GM18498 (cell line): ENCODE data around the gene ZNF892.
"Not testable (repeated sequence)": the region's sequence is repeated elsewhere in the genome, so short reads cannot be mapped to it uniquely, and the experiment has no call there.

Experiments
- ATAC-seq: cut with Tn5 transposase; IDR thresholded peaks from one replicate; pipeline ENCODE4 v1.9.1; 2021; ENCODE audit warnings: mild to moderate bottlenecking, moderate library complexity; ENCODE audit not compliant: unreplicated experiment

The ZNF892 gene

DNA sequence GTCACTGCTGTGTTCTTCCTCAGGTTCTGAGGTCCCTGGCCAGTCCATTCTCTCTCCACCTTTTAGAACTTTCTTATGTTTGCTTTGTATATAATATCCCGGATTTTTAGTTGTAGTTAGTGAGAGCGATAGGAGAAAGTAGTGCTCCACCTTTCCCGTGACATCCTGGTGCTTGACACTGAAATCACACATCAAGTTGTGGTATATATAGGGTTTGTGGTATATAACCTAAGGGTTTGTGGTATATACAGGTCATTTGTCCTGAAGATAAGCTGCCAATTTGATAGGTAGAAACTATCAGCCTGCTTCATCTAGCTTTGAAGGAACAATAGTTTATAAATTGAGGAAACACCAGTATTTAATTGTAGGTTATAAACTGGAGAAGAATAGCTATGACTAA lies 13.1 kb downstream of the ZNF892 start:
- ATAC-seq = no peak

DNA sequence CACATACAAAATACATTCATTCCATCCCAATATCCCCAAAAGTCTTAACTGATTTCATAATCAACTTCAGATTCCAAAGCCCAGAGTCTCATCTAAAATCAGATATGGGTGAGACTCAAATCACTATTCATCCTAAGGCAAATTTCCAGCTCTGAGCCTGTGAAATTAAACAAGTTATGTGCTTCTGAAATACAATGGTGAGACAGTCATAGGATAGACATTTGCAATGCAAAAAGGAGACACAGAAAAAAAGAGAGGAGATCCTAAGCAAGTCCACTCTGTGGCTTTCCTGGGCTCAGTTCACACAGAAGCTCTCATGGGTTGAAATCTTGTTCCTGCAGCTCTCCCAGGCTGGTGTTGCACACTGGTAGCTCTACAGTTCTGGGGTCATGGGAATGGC lies 18.3 kb downstream of the ZNF892 start:
- no peak for ATAC-seq

GRCh38 chr2:95231723-95232122 lies 24.4 kb downstream of the ZNF892 start:
- ATAC-seq = no peak

DNA sequence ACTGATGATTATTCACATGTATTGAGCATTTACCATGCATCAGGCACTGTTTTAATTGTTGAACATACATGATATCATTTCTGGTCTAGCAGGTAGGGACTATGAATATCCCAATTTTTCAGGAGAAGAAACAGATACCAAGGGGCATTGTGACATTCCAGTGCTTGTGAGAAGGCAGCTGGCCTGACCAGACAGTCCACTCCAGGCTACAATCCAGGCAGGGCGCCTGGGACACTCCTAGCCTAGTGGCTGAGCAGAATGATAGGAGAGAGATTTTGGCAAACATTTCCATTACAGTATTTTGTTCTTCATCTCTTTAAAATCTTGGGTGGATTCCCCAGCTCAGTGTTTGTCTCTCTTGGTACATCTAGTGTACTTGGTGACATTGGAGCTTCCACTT lies 24.9 kb downstream of the ZNF892 start:
- ATAC-seq = no peak

DNA sequence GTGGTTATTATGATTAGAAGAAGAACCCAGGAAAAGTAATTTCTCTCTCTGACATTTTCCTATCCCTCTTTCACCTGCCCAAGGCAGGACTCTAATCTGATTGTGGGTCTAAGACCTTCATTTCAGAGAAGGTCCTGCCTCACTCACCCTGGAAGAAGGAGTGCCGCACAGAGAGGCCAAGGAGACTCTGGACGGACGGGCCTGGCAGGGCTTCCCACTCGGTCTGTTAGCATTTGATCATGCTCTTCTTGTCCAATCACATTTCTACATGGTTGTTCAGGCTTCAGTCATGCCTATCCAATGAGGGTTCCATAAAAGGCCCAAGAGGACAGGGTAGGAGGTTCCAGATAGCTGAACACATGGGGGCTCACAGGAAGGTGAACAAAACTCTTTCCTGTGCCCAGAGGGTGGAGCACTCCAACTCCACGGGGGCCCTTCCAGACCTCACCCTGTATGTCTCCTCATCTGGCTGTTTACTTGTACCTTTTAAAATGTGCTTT lies 27.0 kb downstream of the ZNF892 start:
- no peak for ATAC-seq

- no peak for ATAC-seq
These were observed 27.5 kb downstream of the ZNF892 start for GRCh38 chr2:95234816-95235215.

- no peak for ATAC-seq
These were observed 30.8 kb downstream of the ZNF892 start for GRCh38 chr2:95238131-95238530.

DNA sequence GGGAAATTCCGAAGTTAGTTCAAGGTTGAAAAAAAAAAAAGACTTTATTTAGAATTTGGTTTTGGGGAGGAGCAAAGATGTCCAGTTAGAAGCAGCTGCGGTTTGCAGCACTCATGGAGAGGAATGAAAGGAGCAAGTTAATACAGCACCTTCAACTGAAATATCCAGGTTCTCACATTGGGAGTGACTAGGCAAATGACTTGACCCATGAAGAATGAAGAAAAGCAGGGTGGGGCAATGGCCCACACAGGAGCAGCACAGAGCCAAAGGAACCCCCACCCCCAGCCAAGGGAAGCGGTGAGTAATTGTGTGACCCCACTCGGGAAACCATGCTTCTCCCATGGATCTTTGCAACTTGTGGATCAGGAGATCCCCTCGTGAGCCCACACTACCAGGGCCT lies 32.8 kb downstream of the ZNF892 start:
- ATAC-seq = no peak

- ATAC-seq = no peak
These were observed 33.2 kb downstream of the ZNF892 start for GRCh38 chr2:95240556-95240955.

- ATAC-seq = not testable (repeated sequence)
These were observed 34.8 kb downstream of the ZNF892 start for GRCh38 chr2:95242084-95242483.
